Psoas muscle (tissue), 8 donors: ENCODE data around the gene BOLA1. TPM values are rescaled to one million over a fixed set of nuclear protein-coding genes. Genes with fewer than 3 reads are reported as not detected.
A peak's percentile ranks its signal among the peaks of the same experiment; 100 is the strongest.
"Not testable (repeated sequence)": the region's sequence is repeated elsewhere in the genome, so short reads cannot be mapped to it uniquely, and the experiment has no call there.

ENCODE experiments used
- ATAC-seq, 4 donors: fragments of 200-7000 bp; cut with Tn5 transposase; one replicate each; pipeline ENCODE4 v1.9.1; 2020; ENCODE audit warnings: moderate library complexity in 3 of 4, mild to moderate bottlenecking in 2 of 4
- DNase-seq, 2 donors: peaks; one replicate each; pipeline ENCODE4 v3.0.0-alpha.2; 2020
- H3K27ac ChIP-seq: fragments of 200-600 bp; one replicate; pipeline ENCODE4 v1.8.0; 2022
- H3K27me3 ChIP-seq, 3 donors: fragments of 200-600 bp in 1 of 3; one replicate each; pipeline versions ENCODE4 v1.6.1 to v1.8.0; 2013 to 2022; ENCODE audit warnings: low read length in 2 of 3, mild to moderate bottlenecking in 2 of 3, moderate library complexity in 1 of 3; ENCODE audit not compliant: insufficient read depth in 3 of 3
- H3K36me3 ChIP-seq, 2 donors: fragments of 200-600 bp in 1 of 2; one replicate each; pipeline versions ENCODE4 v1.6.1 to v1.8.0; 2013 to 2022; ENCODE audit warnings: low read depth in 1 of 2, mild to moderate bottlenecking in 1 of 2, moderate library complexity in 1 of 2; ENCODE audit not compliant: insufficient read depth in 1 of 2
- H3K4me1 ChIP-seq: fragments of 200-600 bp; one replicate; pipeline ENCODE4 v1.8.0; 2022
- H3K4me3 ChIP-seq: fragments of 200-600 bp; one replicate; pipeline ENCODE4 v1.8.0; 2022; ENCODE audit warnings: mild to moderate bottlenecking
- H3K9me3 ChIP-seq: fragments of 200-600 bp; one replicate; pipeline ENCODE4 v1.8.0; 2022
- WGBS, 3 donors: extraction: QIAGEN DNeasy Blood & Tissue Kit; methylation state at CpG; one replicate each; pipeline versions ENCODE4 v1.1.6 to v1.1.7; 2013; 5-methylcytosine and 5-hydroxymethylcytosine counted together
- intact Hi-C, 2 donors: fragments of 100-400 bp; cut with DNase I; formaldehyde crosslinking; loops; one replicate each; pipeline versions ENCODE4 v1.11.0 to v1.14.2; 2022
- polyA plus RNA-seq, 3 donors: library from polyadenylated mRNA; stranded (reverse); fragments of 200-250 nt; gene quantifications; one replicate each; pipeline ENCODE4 v1.2.3, GENCODE V29; 2013
- total RNA-seq, 4 donors: library from RNA; stranded (reverse); fragmentation: NEBNext Ultra II Directional in 2 of 4; extraction: Animal tissue kit (Norgen Biotek cat#: 25700) in 2 of 4; gene quantifications; one replicate each; pipeline versions ENCODE4 v1.2.1 to v1.2.4, GENCODE V29; 2021 to 2023
- TF ChIP-seq, protein P1 (sequence below): fragments of 200-600 bp; IDR thresholded peaks from one replicate; pipeline ENCODE4 v1.8.0; 2022; ENCODE audit warnings: antibody characterized with exemption
- donor health status: healthy with polysubstance abuse.
- donor health status: DM: no; HTN: no; CAD: no; lungs with moderate emphysema.
- donor health status: Bipolar disorder and iron deficiency.
- donor health status: healthy.
- donor health status: DM: yes; HTN: yes; CAD: no.
- donor health status: DM: no; HTN: no; CAD: no.
- donor health status: DM: no; HTN: no; CAD: no.
- donor health status: DM: yes; HTN: yes; CAD: no.

BOLA1 gene
- total and polyA plus RNA-seq, 7 donors = 13.9 to 45.3 (median 18.1) TPM

DNA sequence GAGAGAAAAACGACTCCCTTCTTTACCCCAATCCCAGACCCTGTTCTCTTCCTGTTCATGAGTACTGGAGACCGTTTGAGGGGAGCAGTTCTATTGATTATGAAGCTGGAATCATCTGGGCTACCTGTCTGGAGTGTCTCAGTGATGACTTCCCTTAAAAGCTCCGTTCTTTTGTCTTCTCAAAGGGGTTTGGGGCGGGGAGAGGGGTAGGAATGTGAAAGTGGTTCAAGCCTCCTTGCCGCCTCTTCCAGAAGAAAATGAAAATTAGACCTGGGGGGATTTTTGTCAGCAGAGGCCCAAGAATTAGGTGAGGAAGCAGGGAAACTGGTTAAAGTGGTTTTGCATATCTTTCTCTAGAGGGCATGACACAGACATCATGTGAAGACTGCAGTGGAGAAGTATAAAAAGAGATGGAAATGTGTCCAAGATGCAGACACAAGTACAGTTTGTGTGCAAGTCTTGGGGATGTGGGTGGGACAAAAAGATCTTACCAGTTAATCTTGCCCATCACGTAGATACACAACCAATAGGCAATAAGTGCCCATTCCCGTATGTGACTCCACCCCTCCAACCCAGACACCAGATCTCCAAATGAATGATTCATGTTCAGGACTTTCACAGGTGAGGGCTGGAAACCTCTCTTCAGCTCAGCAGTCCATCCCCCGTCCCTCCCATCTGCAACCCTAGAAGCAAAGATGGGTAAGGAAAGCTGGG, 37.8 kb downstream of the BOLA1 start:
- Histone ChIP-seq H3K27ac (peak overlapping the region; percentile 59), H3K9me3 (no peaks in the 10 kb centered on the region), H3K4me1 (peaks cover 32% of the 10 kb centered on the region), H3K27me3 (no peaks in the 10 kb centered on the region), H3K36me3 (no peaks in the 10 kb centered on the region), H3K4me3 (peak overlapping the region; percentile 59)
- 14 to 18% (median 17%) methylated on average over 8 of the region's 8 CpGs for WGBS, 3 donors
- ATAC-seq = peak; percentile 12 to 34 (median 28)
- intact Hi-C loops = no loop called here
- no peak for DNase-seq
- TF ChIP-seq, protein P1, sequence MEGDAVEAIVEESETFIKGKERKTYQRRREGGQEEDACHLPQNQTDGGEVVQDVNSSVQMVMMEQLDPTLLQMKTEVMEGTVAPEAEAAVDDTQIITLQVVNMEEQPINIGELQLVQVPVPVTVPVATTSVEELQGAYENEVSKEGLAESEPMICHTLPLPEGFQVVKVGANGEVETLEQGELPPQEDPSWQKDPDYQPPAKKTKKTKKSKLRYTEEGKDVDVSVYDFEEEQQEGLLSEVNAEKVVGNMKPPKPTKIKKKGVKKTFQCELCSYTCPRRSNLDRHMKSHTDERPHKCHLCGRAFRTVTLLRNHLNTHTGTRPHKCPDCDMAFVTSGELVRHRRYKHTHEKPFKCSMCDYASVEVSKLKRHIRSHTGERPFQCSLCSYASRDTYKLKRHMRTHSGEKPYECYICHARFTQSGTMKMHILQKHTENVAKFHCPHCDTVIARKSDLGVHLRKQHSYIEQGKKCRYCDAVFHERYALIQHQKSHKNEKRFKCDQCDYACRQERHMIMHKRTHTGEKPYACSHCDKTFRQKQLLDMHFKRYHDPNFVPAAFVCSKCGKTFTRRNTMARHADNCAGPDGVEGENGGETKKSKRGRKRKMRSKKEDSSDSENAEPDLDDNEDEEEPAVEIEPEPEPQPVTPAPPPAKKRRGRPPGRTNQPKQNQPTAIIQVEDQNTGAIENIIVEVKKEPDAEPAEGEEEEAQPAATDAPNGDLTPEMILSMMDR = no peak

DNA sequence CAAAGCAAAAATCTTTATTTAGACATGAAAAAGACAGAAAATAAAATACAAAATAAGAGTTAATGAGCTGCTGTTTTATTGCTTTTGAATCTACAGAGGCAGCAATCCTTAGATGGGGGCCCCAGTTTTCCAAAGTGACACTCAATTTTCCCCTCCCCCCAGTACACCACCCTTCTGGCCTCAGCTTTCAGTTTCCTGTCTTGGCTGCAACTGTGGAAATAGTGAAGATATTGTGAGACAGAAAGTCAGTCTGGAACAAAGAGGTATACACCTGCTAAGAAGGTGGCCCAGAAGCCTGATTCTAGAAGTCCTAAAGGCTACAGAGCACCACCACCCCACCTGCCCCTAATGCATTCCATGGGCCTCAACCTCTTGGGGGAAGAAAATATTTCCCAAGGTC, 38.4 kb downstream of the BOLA1 start:
- intact Hi-C loops = no loop called here
- no peak overlapping the region for H3K4me3 ChIP-seq
- no peak for DNase-seq
- ATAC-seq = no peak
- no peaks in the 10 kb centered on the region for H3K27me3 ChIP-seq
- peaks cover 32% of the 10 kb centered on the region for H3K4me1 ChIP-seq
- no peaks in the 10 kb centered on the region for H3K36me3 ChIP-seq
- TF ChIP-seq, protein P1 = no peak
- peak overlapping the region; percentile 59 for H3K27ac ChIP-seq
- no peaks in the 10 kb centered on the region for H3K9me3 ChIP-seq

DNA sequence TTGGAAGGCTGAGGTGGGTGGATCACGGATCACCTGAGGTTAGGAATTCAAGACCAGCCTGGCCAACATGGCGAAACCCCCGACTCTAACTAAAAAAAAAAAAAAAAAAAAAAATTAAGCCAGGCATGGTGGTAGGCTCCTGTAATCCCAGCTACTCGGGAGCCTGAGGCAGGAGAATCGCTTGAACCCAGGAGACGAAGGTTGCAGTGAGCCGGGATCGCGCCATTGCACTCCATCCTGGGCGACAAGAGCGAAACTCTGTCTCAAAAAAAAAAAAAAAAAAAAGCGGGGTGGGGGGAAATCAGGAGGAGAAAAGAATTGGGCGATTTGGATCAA, 39.3 kb downstream of the BOLA1 start:
- H3K36me3 ChIP-seq, intact Hi-C loops, H3K9me3 ChIP-seq, H3K27me3 ChIP-seq, DNase-seq: not testable (repeated sequence)
- H3K27ac ChIP-seq = peak overlapping the region; percentile 92
- H3K4me1 ChIP-seq = peaks cover 32% of the 10 kb centered on the region
- peak in 1 of 4 donors; percentile 22 for ATAC-seq
- WGBS, 3 donors = 46 to 61% (median 49%) methylated on average over 12 to 13 of the region's 13 CpGs
- H3K4me3 ChIP-seq = peak overlapping the region; percentile 44

DNA sequence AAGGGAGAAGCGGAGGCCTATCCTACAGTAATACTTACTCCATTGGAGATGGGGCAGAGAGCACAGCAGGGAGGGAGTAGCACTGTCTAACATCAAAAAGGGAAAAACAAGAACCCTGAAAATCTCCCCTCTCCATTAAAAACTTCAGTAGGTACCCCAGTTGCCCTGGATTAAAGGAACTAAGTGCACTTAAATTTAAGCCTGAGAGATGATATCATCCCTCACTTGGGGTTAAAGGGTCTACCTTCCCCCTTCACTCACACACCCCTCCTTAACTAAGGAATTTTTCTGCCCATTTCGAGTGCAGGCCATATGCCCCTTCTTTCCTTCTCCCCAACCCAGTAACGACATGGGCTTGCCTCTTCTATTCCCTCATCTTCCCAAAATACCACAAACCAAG, 41.1 kb downstream of the BOLA1 start:
- intact Hi-C loops = no loop called here

DNA sequence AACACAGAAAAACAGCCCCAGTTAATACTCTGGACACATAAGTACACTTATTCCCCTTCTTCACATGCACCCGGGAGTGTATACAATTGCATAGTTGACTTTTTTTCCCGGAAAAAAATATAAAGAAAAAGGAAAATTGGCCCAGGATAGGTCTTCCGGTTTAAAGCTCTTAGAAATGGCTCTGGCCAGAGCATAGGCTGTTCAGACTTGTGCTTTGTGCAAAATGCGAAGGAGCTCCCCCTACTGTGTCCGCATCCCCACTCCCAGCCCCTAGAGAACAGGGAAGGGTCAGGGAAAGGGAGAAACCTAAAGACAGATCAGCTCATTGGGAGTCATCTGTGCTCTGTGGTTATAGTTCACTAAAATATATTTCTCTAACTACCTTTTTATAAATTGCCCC, 42.8 kb downstream of the BOLA1 start:
- H3K36me3 ChIP-seq = peaks cover 4 to 39% of the 10 kb centered on the region in 2 donors
- DNase-seq = no peak
- no peak for ATAC-seq
- H3K4me1 ChIP-seq = peaks cover 25% of the 10 kb centered on the region
- TF ChIP-seq, protein P1 = peak; percentile 12
- intact Hi-C loops = no loop called here
- WGBS, 3 donors = 39 to 43% (median 41%) methylated on average over 5 of the region's 5 CpGs
- H3K27me3 ChIP-seq = no peaks in the 10 kb centered on the region
- peak overlapping the region; percentile 7 for H3K27ac ChIP-seq
- H3K4me3 ChIP-seq = no peak overlapping the region
- no peaks in the 10 kb centered on the region for H3K9me3 ChIP-seq

More for the DNA sequence above, 41.1 kb downstream of the BOLA1 start:
- Histone ChIP-seq H3K4me3 (no peak overlapping the region), H3K9me3 (no peaks in the 10 kb centered on the region), H3K4me1 (peaks cover 32% of the 10 kb centered on the region), H3K27ac (peak overlapping the region; percentile 92), H3K27me3 (no peaks in the 10 kb centered on the region), H3K36me3 (peaks cover 4 to 21% of the 10 kb centered on the region in 2 donors)
- WGBS, 3 donors = 79 to 92% (median 79%) methylated on average over 3 of the region's 3 CpGs
- TF ChIP-seq, protein P1 = no peak
- ATAC-seq (no peak), DNase-seq (no peak)
